HEK293 (cell line): ENCODE data around the gene ZBTB20.

Source experiments
- CTCF ChIA-PET: fragments of 350-600 bp; formaldehyde crosslinking; extraction: SDS; loops from one replicate; lab custom pipeline; 2021; ENCODE audit warnings: antibody characterized with exemption; lab: Yijun Ruan, JAX
- POLR2A ChIA-PET: fragments of 300-600 bp; formaldehyde crosslinking; extraction: SDS; loops from one replicate; lab custom pipeline; 2020; ENCODE audit warnings: antibody characterized with exemption, inconsistent platforms; lab: Yijun Ruan, JAX
- H3K27ac ChIP-seq: fragments of 200-500 bp; sonication (Bioruptor generic); 2 replicates; pipeline ENCODE4 v1.5.1; 2014; ENCODE audit warnings: low read depth, low read length, control low read depth, inconsistent platforms; ENCODE audit errors: extremely low read depth
- H3K36me3 ChIP-seq, 2 experiments: fragments of 200-500 bp in 1 of 2; sonication (Bioruptor generic) in 1 of 2; 1 replicate in 1 of 2; 2 replicates in 1 of 2; pipeline ENCODE4 v1.5.1; 2014 to 2017; ENCODE audit warnings: inconsistent platforms in 2 of 2, low read length in 2 of 2; ENCODE audit not compliant: control insufficient read depth in 2 of 2, insufficient read depth in 1 of 2
- H3K4me1 ChIP-seq: fragments of 200-500 bp; sonication (Bioruptor generic); 2 replicates; pipeline ENCODE4 v1.5.1; 2014; ENCODE audit warnings: mild to moderate bottlenecking, low read length, inconsistent platforms; ENCODE audit not compliant: control insufficient read depth, insufficient read depth
- H3K4me3 ChIP-seq: 2 replicates; pipeline ENCODE4 v1.5.1; 2011; ENCODE audit warnings: low read depth, mild to moderate bottlenecking, control low read depth, low read length, moderate library complexity
- H3K9me3 ChIP-seq: fragments of 200-500 bp; sonication (Bioruptor generic); 2 replicates; pipeline ENCODE4 v1.5.1; 2014; ENCODE audit warnings: low read depth, low read length, inconsistent platforms; ENCODE audit not compliant: control insufficient read depth, insufficient read depth
- FEZF1 ChIP-seq: fragments of 450-650 bp; formaldehyde crosslinking; IDR thresholded peaks from 2 replicates; pipeline ENCODE4 v1.5.1; 2016; ENCODE audit warnings: missing biosample characterization, missing genetic modification characterization
- INSM2 ChIP-seq: fragments of 450-650 bp; formaldehyde crosslinking; IDR thresholded peaks from 2 replicates; pipeline ENCODE4 v1.5.1; 2016; ENCODE audit warnings: missing biosample characterization, missing genetic modification characterization
- RBAK ChIP-seq: fragments of 450-650 bp; formaldehyde crosslinking; IDR thresholded peaks from 2 replicates; pipeline ENCODE4 v1.5.1; 2016; ENCODE audit warnings: missing biosample characterization, missing genetic modification characterization
- YY2 ChIP-seq: fragments of 450-650 bp; formaldehyde crosslinking; IDR thresholded peaks from 2 replicates; pipeline ENCODE4 v1.5.1; 2016; ENCODE audit warnings: missing biosample characterization, missing genetic modification characterization
- ZBTB7A ChIP-seq: fragments of 450-650 bp; formaldehyde crosslinking; IDR thresholded peaks from 2 replicates; pipeline ENCODE4 v1.5.1; 2016; ENCODE audit warnings: low read depth, missing biosample characterization, missing genetic modification characterization
- ZNF155 ChIP-seq: fragments of 450-650 bp; formaldehyde crosslinking; IDR thresholded peaks from 2 replicates; pipeline ENCODE4 v1.5.1; 2016; ENCODE audit warnings: missing biosample characterization, missing genetic modification characterization
- ZNF157 ChIP-seq: fragments of 450-650 bp; formaldehyde crosslinking; IDR thresholded peaks from 2 replicates; pipeline ENCODE4 v1.5.1; 2016; ENCODE audit warnings: missing biosample characterization, missing genetic modification characterization
- ZNF16 ChIP-seq: fragments of 450-650 bp; formaldehyde crosslinking; IDR thresholded peaks from 2 replicates; pipeline ENCODE4 v1.5.1; 2016; ENCODE audit warnings: low read depth, missing biosample characterization, missing genetic modification characterization
- ZNF184 ChIP-seq: fragments of 450-650 bp; IDR thresholded peaks from 2 replicates; pipeline ENCODE4 v1.5.1; 2018; ENCODE audit warnings: missing biosample characterization, mild to moderate bottlenecking, missing genetic modification characterization
- ZNF23 ChIP-seq: fragments of 450-650 bp; formaldehyde crosslinking; IDR thresholded peaks from 2 replicates; pipeline ENCODE4 v1.5.1; 2016; ENCODE audit warnings: missing biosample characterization, missing genetic modification characterization, borderline replicate concordance
- ZNF266 ChIP-seq: fragments of 450-650 bp; formaldehyde crosslinking; IDR thresholded peaks from 2 replicates; pipeline ENCODE4 v1.5.1; 2016; ENCODE audit warnings: missing biosample characterization, missing genetic modification characterization, low read depth
- ZNF280C ChIP-seq: fragments of 450-650 bp; formaldehyde crosslinking; IDR thresholded peaks from 2 replicates; pipeline ENCODE4 v1.5.1; 2016; ENCODE audit warnings: missing biosample characterization, missing genetic modification characterization
- ZNF366 ChIP-seq: fragments of 450-650 bp; formaldehyde crosslinking; conservative IDR thresholded peaks from 2 replicates; pipeline ENCODE4 v1.5.1; 2016; ENCODE audit warnings: missing biosample characterization, missing genetic modification characterization
- ZNF416 ChIP-seq: fragments of 450-650 bp; formaldehyde crosslinking; IDR thresholded peaks from 2 replicates; pipeline ENCODE4 v1.5.1; 2016; ENCODE audit warnings: missing biosample characterization, missing genetic modification characterization
- ZNF529 ChIP-seq: fragments of 450-650 bp; formaldehyde crosslinking; IDR thresholded peaks from 2 replicates; pipeline ENCODE4 v1.5.1; 2017; ENCODE audit warnings: missing genetic modification characterization, missing biosample characterization; ENCODE audit not compliant: insufficient replicate concordance
- ZNF548 ChIP-seq: fragments of 450-650 bp; formaldehyde crosslinking; IDR thresholded peaks from 2 replicates; pipeline ENCODE4 v1.5.1; 2016; ENCODE audit warnings: missing biosample characterization, missing genetic modification characterization
- ZNF560 ChIP-seq: fragments of 450-650 bp; formaldehyde crosslinking; IDR thresholded peaks from 2 replicates; pipeline ENCODE4 v1.5.1; 2017; ENCODE audit warnings: missing biosample characterization, missing genetic modification characterization, borderline replicate concordance
- ZNF610 ChIP-seq: fragments of 450-650 bp; formaldehyde crosslinking; IDR thresholded peaks from 2 replicates; pipeline ENCODE4 v1.5.1; 2016; ENCODE audit warnings: missing biosample characterization, missing genetic modification characterization, borderline replicate concordance
- ZNF623 ChIP-seq: fragments of 450-650 bp; formaldehyde crosslinking; IDR thresholded peaks from 2 replicates; pipeline ENCODE4 v1.5.1; 2016; ENCODE audit warnings: missing biosample characterization, missing genetic modification characterization
- ZNF677 ChIP-seq: fragments of 450-650 bp; IDR thresholded peaks from 2 replicates; pipeline ENCODE4 v1.5.0; 2018; ENCODE audit warnings: missing biosample characterization, mild to moderate bottlenecking, missing genetic modification characterization, moderate library complexity
- ZNF785 ChIP-seq: fragments of 450-650 bp; formaldehyde crosslinking; IDR thresholded peaks from 2 replicates; pipeline ENCODE4 v1.5.1; 2016; ENCODE audit warnings: missing biosample characterization, missing genetic modification characterization
- TF ChIP-seq, protein P1 (sequence below): fragments of 450-650 bp; formaldehyde crosslinking; IDR thresholded peaks from 2 replicates; pipeline ENCODE4 v1.5.1; 2017; ENCODE audit warnings: missing biosample characterization, missing genetic modification characterization

Gene ZBTB20

DNA sequence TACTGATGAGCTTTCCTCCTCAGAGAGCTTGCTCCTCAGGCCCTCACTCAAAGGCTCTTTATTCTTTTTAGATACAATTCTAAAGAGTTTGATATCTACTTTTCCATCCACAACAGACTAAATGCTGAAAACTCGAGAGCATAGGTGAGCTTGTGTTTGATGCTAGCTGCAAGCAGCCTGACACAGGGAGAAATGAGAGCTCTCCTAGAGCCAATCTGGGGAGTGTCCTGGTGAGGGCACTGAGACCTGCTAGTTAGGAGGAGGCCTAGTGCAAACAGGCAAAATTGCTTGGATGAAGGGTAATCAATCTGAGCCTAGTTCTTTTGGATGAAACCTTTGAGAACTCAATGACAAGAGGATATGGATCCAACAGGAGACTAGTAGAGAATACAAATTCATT is 300.8 kb downstream of the ZBTB20 start (continued):
- no peak for TF ChIP-seq ZNF184
- TF ChIP-seq ZNF155 (tag by site-specific recombination) = no peak
- no peak for TF ChIP-seq ZNF560 (tag by site-specific recombination)
- TF ChIP-seq INSM2 (tag by site-specific recombination) = no peak
- TF ChIP-seq ZNF266 (tag by site-specific recombination) = no peak
- TF ChIP-seq YY2 (tag by site-specific recombination) = no peak
- no peak for TF ChIP-seq RBAK (tag by site-specific recombination)

DNA sequence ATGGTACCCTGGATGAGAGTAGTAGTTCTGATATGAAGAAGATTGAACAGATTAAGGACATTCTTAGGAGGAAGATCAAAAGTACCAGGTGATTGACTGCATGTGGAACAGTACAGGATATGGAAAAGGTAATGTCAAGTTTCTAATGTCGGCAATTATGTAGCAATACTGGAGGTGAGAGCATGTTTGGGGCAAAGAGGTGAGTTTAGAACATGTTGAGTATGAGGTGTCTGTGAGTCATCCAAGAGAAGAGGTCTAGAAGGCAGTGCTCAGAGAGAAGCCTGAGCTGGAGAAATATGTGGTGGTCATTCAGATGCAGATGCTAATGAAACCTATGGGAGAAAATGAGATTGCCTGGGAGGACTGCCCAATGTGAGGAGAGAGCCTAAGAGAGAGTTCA is 305.6 kb downstream of the ZBTB20 start:
- Histone ChIP-seq H3K27ac (no peak overlapping the region), H3K4me1 (no peaks in the 10 kb centered on the region)
- ChIA-PET POLR2A (no interaction called here), CTCF (no interaction called here)
- TF ChIP-seq INSM2 (tag by site-specific recombination) (no peak), ZNF623 (no peak), ZNF16 (tag by site-specific recombination) (no peak), ZNF610 (no peak), ZNF529 (tag by site-specific recombination) (no peak), ZNF677 (tag by site-specific recombination) (no peak), ZNF23 (tag by site-specific recombination) (no peak), ZNF157 (no peak), ZBTB7A (tag by site-specific recombination) (no peak), ZNF785 (no peak), ZNF280C (tag by site-specific recombination) (no peak)
- TF ChIP-seq, protein P1, sequence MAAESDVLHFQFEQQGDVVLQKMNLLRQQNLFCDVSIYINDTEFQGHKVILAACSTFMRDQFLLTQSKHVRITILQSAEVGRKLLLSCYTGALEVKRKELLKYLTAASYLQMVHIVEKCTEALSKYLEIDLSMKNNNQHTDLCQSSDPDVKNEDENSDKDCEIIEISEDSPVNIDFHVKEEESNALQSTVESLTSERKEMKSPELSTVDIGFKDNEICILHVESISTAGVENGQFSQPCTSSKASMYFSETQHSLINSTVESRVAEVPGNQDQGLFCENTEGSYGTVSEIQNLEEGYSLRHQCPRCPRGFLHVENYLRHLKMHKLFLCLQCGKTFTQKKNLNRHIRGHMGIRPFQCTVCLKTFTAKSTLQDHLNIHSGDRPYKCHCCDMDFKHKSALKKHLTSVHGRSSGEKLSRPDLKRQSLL (tag by site-specific recombination) = no peak
- TF ChIP-seq, all 188 proteins: peak for 0
- no peak overlapping the region for H3K4me3 ChIP-seq
- H3K36me3 ChIP-seq = no peaks in the 10 kb centered on the region
- H3K9me3 ChIP-seq = no peaks in the 10 kb centered on the region

DNA sequence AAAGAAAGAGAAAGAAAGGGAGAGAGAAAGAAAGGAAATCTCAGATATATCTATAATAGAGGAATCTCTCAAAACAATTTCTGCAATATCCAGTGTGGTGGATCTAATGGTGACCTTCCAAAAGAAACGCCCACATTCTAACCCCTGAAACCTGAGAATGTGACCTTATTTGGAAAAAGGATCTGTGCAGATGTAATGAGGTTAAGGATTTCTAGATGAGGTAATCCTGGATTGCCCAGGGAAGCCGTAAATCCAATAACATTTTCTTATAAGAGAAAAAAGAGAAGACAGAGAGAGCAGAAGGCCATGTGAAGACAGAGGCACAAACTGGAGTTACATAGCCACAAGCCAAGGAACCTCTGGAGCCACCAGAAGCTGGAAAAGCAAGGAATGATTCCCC is 307.6 kb downstream of the ZBTB20 start:
- CTCF ChIA-PET = interaction anchor here (0.6 kb wide), 1 partner anchor 1468 kb away, joined by 3 read pairs; no protein-coding TSS in a partner anchor
- Histone ChIP-seq H3K9me3 (no peaks in the 10 kb centered on the region), H3K27ac (no peak overlapping the region), H3K36me3 (no peaks in the 10 kb centered on the region), H3K4me3 (no peak overlapping the region), H3K4me1 (no peaks in the 10 kb centered on the region)
- TF ChIP-seq ZNF366 (tag by site-specific recombination) (peak; percentile 49; the same call in 1 of the 2 replicates), ZNF548 (no peak), ZNF623 (no peak), ZNF416 (tag by site-specific recombination) (no peak), FEZF1 (tag by site-specific recombination) (no peak)
- POLR2A ChIA-PET = interaction anchor here (0.6 kb wide), 1 partner anchor 17 kb away, joined by 3 read pairs; no protein-coding TSS in a partner anchor
